HG03520 (cell line): ENCODE results near the gene LRRC3C.

Source experiments
- ATAC-seq: cut with Tn5 transposase; IDR thresholded peaks from one replicate; pipeline ENCODE4 v1.9.1; 2021; ENCODE audit warnings: mild to moderate bottlenecking, moderate library complexity; ENCODE audit not compliant: unreplicated experiment

LRRC3C gene

DNA sequence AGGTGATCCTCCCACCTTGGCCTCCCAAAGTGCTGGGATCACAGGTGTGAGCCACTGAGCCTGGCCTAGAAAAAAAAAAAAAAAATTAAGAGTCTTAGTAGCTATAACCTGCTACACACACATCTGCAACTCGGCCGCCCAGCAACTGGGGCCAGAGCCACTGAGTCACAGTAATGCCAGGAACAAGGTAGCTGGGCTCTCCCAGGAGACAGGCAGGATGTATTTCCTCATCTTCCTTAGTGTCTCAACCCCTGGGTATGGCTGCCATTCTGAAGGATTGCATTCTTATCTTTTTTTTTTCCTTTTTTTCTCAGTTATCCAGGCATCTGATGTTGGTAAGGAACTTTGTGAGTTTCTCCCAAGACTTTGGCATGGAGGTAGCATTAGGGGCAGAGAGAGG is 46.0 kb downstream of the LRRC3C start:
- no peak for ATAC-seq

DNA sequence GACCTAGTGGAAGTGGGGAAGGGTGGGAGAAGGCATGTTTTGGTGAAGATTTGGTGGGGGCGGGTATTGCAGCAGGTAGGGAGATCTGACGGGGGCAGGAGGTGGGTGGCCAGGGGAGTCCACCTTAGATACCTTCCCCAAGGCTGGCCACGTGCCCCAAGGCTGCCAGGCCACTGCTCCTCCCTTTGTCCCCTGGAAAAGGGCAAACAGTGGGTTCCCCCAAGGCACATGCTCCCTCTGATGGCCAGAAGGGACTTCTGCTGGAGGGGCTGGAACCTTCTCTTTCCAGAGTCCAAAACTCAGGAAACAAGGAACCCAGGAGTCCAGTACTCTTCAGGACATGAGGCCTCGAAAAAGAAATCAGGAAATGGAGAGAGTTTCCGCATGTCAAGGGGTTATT is 46.9 kb downstream of the LRRC3C start:
- ATAC-seq: no peak

DNA sequence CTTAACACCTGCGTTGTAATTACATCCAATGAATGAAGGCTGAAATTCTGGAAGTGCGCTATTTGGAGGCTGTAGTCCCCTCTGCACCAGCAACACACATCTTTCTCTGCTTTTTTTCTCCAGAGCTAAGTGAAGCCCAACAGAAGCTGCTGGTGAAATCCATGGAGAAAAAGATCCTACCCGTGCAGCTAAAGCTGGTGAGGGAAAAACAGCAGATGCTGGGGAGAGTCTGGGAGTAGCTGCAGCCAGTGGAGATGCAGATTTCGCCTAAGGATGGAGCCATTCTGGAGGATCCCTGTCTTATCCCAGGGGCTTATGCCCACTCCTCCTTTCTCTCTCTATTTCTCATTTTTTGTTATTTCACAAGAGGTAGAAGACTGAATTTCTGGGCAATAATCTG is 48.3 kb downstream of the LRRC3C start:
- ATAC-seq: no peak

DNA sequence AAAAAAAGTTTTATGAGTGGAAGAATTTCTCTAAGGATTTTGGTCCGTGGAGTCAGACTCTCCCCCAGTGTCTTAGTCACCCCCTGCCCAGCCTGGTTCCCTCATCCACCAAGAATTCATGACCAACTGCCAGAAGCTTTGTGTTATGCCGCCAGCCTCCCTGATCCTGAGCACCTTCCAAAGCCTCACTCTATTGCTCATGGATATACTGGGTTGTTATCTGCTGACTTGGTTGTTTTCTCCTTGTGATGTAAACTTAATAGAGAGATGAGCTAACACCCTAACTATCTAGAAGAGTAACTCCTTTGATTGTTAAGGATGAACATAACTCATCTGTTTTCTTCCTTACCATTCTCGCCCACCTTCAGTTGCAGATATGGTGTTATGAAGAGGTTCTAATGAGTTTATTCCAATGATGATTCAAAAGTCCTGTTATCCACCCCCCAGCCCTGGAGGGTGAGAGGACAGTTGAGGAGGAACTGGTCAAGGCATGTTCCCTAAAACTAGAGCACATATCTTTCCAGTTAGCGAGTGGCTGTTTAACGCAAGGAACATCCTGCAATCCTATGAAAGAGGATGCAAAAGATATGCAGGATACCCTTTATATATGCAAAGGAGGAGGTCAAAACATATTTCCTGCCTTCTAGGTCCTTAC is 51.6 kb downstream of the LRRC3C start:
- no peak for ATAC-seq

DNA sequence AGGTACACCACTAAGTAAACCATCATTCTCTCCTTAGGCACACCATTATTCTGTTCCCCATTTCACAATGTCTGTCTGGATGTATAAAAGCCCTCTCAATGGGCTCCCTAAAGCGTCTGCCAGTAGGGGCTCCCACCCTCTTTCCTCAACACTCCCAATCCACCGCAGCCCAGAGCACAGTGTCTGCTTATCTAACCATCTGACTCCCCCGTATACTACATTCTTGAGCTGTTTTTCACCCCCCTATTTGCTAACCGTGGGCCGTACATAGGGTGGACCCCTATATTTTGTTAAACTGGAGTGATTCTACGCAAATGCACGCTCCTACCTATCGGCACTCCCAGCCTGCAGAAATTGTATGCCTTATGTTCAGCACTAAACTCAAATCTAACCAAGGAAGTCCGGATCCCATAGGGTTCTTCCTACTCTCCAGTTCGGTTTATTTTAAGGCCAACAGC is 52.4 kb downstream of the LRRC3C start:
- ATAC-seq: peak; percentile 11

DNA sequence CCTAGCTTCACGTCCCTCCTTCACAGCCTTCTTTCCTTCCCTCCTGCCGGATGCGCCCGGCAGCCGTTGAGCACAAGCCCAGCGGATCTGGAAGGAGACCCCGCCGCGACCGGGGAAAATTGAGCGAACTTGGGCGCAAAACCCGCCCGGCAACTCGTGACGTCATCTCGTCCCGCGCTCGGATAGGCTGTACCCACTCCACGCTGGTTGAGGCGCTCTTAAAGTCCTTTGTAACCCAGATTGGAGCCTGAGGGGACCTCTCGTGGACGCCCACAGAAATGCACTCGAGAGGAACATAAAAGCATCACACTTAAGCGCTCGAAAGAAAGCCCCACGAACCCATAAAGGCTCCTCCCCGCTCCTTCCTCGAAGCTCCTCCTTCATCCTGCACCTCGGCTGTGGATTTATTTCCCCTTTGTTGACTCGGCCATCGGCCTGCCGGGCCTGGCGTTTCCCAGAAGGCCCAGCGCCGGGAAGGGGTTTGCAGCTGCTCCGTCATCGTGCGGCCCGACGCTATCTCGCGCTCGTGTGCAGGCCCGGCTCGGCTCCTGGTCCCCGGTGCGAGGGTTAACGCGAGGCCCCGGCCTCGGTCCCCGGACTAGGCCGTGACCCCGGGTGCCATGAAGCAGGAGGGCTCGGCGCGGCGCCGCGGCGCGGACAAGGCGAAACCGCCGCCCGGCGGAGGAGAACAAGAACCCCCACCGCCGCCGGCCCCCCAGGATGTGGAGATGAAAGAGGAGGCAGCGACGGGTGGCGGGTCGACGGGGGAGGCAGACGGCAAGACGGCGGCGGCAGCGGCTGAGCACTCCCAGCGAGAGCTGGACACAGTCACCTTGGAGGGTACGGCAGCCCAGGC is 53.0 kb downstream of the LRRC3C start, which contains the start of gene PSMD3:
TSS of gene PSMD3 (plus strand) at position 457 of the 856 bp plus-strand sequence. CDS start at position 621, 164 bp downstream.
- peak; percentile 92 for ATAC-seq

DNA sequence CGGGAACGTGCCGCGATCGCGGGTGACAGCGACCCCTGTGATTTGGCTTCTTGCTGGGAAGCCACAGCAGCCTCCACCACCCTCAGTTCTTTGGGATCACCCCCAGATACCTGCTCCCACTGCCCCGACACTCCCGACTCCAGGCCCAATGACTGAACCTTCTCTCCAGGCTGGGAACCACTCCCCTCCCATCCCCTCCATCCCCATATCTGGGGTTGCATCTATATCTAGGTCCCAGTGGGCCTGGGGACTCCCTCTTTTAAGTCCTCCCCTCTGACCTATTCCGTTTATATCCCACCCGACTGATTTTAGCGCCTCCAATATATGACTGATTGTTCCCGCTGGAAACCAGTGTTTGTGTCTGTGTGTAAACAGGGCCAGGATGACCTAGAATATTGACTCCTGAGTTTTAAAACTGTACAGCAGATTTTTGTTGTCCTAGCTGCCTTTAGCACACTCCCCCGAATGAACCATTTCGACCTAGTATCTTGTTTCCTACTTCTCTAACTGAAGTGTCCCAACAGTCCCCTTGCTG is 53.7 kb downstream of the LRRC3C start:
- no peak for ATAC-seq

DNA sequence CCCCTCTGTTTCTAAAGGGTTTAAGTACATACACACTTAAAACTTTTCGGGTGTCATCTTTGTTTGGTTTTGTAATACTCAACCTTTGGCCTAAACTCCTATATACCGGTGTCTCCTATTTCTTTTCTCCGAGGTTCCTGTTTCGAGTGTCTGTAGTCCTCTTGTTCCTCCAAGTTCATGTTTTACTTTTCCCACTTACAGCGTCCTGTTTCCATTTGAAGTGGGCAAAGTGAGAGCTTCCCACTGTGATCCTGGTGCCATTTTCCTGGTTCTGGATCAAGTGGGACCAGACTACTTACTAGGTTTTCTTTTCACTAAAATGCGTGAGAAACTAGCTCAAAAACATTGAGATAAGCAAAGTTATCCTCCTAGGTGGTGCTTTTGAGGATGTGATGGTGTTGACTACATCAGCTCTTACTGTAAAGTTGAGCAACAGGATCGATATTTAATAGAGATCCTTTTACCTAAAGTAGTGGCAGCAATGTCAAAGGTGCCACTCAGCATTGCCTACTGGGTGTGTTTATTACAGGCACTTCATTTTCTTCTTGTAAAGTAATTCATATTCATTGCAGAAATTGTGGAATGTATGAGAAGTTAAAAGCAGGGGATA is 54.3 kb downstream of the LRRC3C start:
- ATAC-seq: no peak

DNA sequence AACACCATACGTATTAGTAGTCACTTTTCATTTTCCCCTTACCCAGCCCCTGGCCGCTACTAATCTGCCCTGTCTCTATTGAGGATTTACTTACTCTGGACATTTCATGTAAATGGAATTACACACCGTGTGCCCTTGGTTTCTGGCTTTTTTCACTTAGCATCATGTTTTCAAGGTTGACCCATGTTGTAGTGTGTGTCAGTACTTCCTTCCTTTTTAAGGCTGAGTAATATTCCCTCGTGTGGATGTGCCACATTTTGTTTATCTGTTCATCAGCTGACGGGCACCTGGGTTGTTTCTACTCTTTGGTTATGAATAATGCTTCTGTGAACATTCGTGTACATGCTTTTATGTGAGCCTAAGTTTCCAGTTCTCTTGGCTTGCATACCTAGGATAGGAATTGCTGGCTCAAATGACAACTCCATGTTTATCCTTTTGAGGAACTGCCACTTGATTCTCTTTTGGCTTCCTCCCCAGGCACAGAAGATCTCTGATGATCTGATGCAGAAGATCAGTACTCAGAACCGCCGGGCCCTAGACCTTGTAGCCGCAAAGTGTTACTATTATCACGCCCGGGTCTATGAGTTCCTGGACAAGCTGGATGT is 60.8 kb downstream of the LRRC3C start:
- ATAC-seq: no peak

DNA sequence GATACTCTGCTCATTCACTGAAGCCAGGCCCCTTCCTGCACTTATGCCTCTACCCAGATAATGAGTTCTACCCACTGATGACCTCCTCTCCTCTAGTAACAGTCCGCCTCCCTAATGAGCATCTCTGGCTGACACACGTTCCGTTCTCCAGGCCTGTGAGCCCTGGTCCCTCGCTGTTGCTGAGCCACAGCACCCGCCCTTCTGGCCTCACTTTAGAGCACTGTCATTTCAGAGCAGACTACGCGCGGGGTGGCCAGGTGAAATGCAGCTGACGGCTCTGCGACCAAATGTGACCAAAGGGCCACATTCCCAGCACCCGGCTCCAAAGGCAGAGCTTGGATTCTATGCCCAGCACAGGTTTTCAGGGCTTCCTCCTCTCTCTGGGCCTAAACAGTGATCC is 66.9 kb downstream of the LRRC3C start:
- no peak for ATAC-seq
